Esophagus squamous epithelium (tissue), 4 donors: ENCODE measurements around the gene GIT1.
A peak's percentile ranks its signal among the peaks of the same experiment; 100 is the strongest.

Experiments used
- POLR2A ChIP-seq, 4 donors: fragments of 450-650 bp; IDR thresholded peaks; one replicate each; pipeline ENCODE4 v1.6.1; 2017; ENCODE audit warnings: antibody characterized with exemption in 4 of 4, mild to moderate bottlenecking in 4 of 4, moderate library complexity in 3 of 4
- TF ChIP-seq, protein P1 (sequence below), 6 experiments: fragments of 450-650 bp in 4 of 6; fragments of 200-600 bp in 2 of 6; sonication (generic) in 2 of 6; IDR thresholded peaks; one replicate each; pipeline ENCODE4 v1.5.1; 2016 to 2019; ENCODE audit warnings: antibody characterized with exemption in 6 of 6, mild to moderate bottlenecking in 4 of 6, moderate library complexity in 4 of 6

DNA sequence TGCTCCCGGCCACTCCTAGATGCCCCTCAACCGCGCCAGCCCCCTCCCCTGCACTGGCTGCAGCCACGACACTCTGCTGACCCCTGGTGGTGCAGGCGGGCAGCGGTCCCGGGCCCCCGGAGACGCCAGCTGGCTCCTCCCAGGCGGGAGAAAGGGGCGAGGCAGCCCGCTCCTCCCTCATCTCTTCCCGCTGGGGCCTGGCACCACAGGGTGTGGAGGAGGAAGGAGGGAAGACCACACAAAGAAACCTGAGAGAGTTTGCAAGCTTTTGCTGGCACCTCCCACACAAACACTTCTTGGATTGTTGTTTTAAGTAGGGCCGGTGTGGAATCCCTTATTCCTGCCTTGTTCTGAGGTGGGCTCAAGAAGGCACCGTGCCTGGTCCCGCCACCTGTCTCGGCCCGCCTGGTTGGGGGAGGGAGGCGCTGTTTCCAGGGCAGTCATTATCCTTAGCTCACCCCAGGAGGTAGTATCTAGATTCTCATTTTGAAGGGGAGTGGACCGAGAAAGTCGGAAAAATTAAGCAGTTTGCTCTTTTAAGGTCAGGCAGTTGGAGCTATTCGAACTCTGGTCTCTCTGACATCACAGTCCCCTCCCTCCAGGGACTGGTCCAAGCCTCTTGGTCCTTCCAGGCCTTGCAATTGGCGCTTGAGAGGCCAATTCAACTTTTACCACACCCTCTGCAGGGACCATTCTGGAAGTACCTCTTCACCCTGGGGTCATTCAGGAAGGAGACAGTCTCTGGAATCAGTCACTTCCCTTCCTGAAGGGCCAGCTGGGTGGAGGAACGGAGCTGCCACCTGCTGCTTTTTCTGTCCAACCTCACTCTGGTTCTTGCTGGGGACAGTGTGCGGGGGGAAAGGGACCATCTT is 2.5 kb upstream of the GIT1 start:
- TF ChIP-seq, protein P1, sequence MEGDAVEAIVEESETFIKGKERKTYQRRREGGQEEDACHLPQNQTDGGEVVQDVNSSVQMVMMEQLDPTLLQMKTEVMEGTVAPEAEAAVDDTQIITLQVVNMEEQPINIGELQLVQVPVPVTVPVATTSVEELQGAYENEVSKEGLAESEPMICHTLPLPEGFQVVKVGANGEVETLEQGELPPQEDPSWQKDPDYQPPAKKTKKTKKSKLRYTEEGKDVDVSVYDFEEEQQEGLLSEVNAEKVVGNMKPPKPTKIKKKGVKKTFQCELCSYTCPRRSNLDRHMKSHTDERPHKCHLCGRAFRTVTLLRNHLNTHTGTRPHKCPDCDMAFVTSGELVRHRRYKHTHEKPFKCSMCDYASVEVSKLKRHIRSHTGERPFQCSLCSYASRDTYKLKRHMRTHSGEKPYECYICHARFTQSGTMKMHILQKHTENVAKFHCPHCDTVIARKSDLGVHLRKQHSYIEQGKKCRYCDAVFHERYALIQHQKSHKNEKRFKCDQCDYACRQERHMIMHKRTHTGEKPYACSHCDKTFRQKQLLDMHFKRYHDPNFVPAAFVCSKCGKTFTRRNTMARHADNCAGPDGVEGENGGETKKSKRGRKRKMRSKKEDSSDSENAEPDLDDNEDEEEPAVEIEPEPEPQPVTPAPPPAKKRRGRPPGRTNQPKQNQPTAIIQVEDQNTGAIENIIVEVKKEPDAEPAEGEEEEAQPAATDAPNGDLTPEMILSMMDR (IDR thresholded peaks at IDR 0.05), result peak; percentile 89 to 97 (median 94)
- TF ChIP-seq POLR2A (IDR thresholded peaks at IDR 0.05), result no peak
